ENCODE measurements around the gene SLC31A1. TPM values are rescaled to one million over a fixed set of nuclear protein-coding genes. Genes with fewer than 3 reads are reported as not detected.

Gene SLC31A1
- total and polyA plus RNA-seq, 2 donors (not counting 3 experiments of a cell fraction or from before 2014, with no cell fraction given) = 13.5 to 22.7 TPM

- no peaks in the 10 kb centered on the region for H3K36me3 ChIP-seq (ENCODE audit: control insufficient read depth in 2 of 2, extremely low read depth in 1 of 2, insufficient read depth in 2 of 2, low read length in 2 of 2)
- peaks cover 5% of the 10 kb centered on the region for H3K4me1 ChIP-seq (ENCODE audit: control insufficient read depth, extremely low read depth, insufficient read depth, low read length)
- peaks cover 5% of the 10 kb centered on the region for H3K79me2 ChIP-seq (ENCODE audit: control insufficient read depth, insufficient read depth, low read length)
- no peak overlapping the region for H3K4me2 ChIP-seq (ENCODE audit: insufficient read depth, low read length)
- TF ChIP-seq, protein P1, sequence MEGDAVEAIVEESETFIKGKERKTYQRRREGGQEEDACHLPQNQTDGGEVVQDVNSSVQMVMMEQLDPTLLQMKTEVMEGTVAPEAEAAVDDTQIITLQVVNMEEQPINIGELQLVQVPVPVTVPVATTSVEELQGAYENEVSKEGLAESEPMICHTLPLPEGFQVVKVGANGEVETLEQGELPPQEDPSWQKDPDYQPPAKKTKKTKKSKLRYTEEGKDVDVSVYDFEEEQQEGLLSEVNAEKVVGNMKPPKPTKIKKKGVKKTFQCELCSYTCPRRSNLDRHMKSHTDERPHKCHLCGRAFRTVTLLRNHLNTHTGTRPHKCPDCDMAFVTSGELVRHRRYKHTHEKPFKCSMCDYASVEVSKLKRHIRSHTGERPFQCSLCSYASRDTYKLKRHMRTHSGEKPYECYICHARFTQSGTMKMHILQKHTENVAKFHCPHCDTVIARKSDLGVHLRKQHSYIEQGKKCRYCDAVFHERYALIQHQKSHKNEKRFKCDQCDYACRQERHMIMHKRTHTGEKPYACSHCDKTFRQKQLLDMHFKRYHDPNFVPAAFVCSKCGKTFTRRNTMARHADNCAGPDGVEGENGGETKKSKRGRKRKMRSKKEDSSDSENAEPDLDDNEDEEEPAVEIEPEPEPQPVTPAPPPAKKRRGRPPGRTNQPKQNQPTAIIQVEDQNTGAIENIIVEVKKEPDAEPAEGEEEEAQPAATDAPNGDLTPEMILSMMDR (IDR thresholded peaks at IDR 0.05; ENCODE audit: extremely low read depth in 1 of 2, insufficient read depth in 1 of 2, low read depth in 1 of 2, low read length in 2 of 2) = no peak
- TF ChIP-seq JUN (IDR thresholded peaks at IDR 0.05; ENCODE audit: borderline replicate concordance, insufficient read depth, insufficient read length, low read depth) (no peak), MAX (IDR thresholded peaks at IDR 0.05; ENCODE audit: insufficient read depth, insufficient read length) (no peak), POLR2AphosphoS5 (IDR thresholded peaks at IDR 0.05; ENCODE audit: insufficient read depth, low read depth, low read length) (no peak), MYC (IDR thresholded peaks at IDR 0.05; ENCODE audit: low read depth, low read length) (no peak), POLR2A (IDR thresholded peaks at IDR 0.05; ENCODE audit: low read depth, low read length) (no peak), EZH2 (IDR thresholded peaks at IDR 0.05; ENCODE audit: borderline replicate concordance, low read depth, low read length, severe bottlenecking) (no peak), GATA2 (IDR thresholded peaks at IDR 0.05; ENCODE audit: insufficient read depth, insufficient read length, low read depth, low read length) (no peak), FOS (IDR thresholded peaks at IDR 0.05; ENCODE audit: borderline replicate concordance, insufficient read depth, low read length) (no peak)
- dilution Hi-C loops (cut with MboI; ENCODE audit: extremely low pct_ligation_motif_present, low sequenced_read_pairs) (no loop called here), intact Hi-C loops (cut with micrococcal nuclease) (no loop called here)
- ChIA-PET CTCF (interaction anchor here (1.2 kb wide), 1 partner anchor 16 kb away, joined by 3 read pairs; no protein-coding TSS in a partner anchor), POLR2A (no interaction called here)
- no peak overlapping the region for H2AFZ ChIP-seq (ENCODE audit: low read depth, low read length)
- H3K9me1 ChIP-seq (replicated peaks; ENCODE audit: control insufficient read depth, extremely low read depth, insufficient read depth, low read length) = no peaks in the 10 kb centered on the region
- no peak overlapping the region for H3K4me3 ChIP-seq (replicated peaks in 1 of 3; ENCODE audit: insufficient read depth in 1 of 3, low read depth in 1 of 3, low read length in 3 of 3)
- H4K20me1 ChIP-seq (replicated peaks; ENCODE audit: control insufficient read depth, extremely low read depth, insufficient read depth, low read length) = no peaks in the 10 kb centered on the region
- no peak overlapping the region for H3K9ac ChIP-seq (replicated peaks; ENCODE audit: extremely low read depth, insufficient read depth, low read length)
- H3K9me3 ChIP-seq (replicated peaks; ENCODE audit: control insufficient read depth, insufficient read depth, low read length) = no peaks in the 10 kb centered on the region
- no TSS peak for BruUV-seq (replicated peaks)
- FAIRE-seq (no peak), DNase-seq (ENCODE audit: low read depth, low spot score) (no peak)
- H3K27ac ChIP-seq (ENCODE audit: insufficient read depth, low read depth, low read length) = no peak overlapping the region
- no peaks in the 10 kb centered on the region for H3K27me3 ChIP-seq (ENCODE audit: control insufficient read depth in 2 of 2, insufficient read depth in 2 of 2, low read length in 2 of 2)
These were observed 6.1 kb downstream of the SLC31A1 start for GRCh38 chr9:113227436-113227835.
